Ovary (tissue), 9 donors: ENCODE results near the gene STOML2. TPM values are rescaled to one million over a fixed set of nuclear protein-coding genes. Genes with fewer than 3 reads are reported as not detected.

Experiments
- DNase-seq, 5 donors: peaks; one replicate each; pipeline ENCODE4 v3.0.0-alpha.2; 2019 to 2020
- H3K27ac ChIP-seq, 2 donors: fragments of 200-600 bp; one replicate each; pipeline versions ENCODE4 v1.5.1 to v1.8.0; 2019 to 2022
- H3K27me3 ChIP-seq: fragments of 200-600 bp; one replicate; pipeline ENCODE4 v1.8.0; 2022
- H3K36me3 ChIP-seq: fragments of 200-600 bp; sonication (generic); one replicate; pipeline ENCODE4 v1.5.1; 2019
- H3K4me1 ChIP-seq: one replicate; pipeline ENCODE4 v1.8.1; 2013; ENCODE audit warnings: mild to moderate bottlenecking, moderate library complexity; ENCODE audit not compliant: insufficient read depth
- H3K4me3 ChIP-seq: fragments of 200-600 bp; sonication (generic); one replicate; pipeline ENCODE4 v1.5.1; 2017
- H3K9me3 ChIP-seq, 2 donors: fragments of 200-600 bp in 1 of 2; sonication (generic) in 1 of 2; one replicate each; pipeline versions ENCODE4 v1.5.1 to v1.8.1; 2013 to 2019; ENCODE audit warnings: mild to moderate bottlenecking in 1 of 2, moderate library complexity in 1 of 2
- EP300 ChIP-seq: sonication (generic); formaldehyde crosslinking; IDR thresholded peaks from one replicate; pipeline ENCODE4 v1.6.1; 2017; ENCODE audit warnings: antibody characterized with exemption
- POLR2A ChIP-seq: fragments of 450-650 bp; IDR thresholded peaks from one replicate; pipeline ENCODE4 v1.6.1; 2017; ENCODE audit warnings: antibody characterized with exemption, mild to moderate bottlenecking, moderate library complexity
- WGBS, 3 donors: extraction: QIAGEN DNeasy Blood & Tissue Kit in 1 of 3; methylation state at CpG; one replicate each; pipeline versions ENCODE4 v1.1.5 to v1.1.7; 2013 to 2017; 5-methylcytosine and 5-hydroxymethylcytosine counted together
- intact Hi-C, 4 donors: fragments of 100-400 bp; cut with DNase I; formaldehyde crosslinking; loops; one replicate each; pipeline versions ENCODE4 v1.11.0 to v1.15.1; 2022 to 2023
- polyA plus RNA-seq, 2 donors: library from polyadenylated mRNA; stranded (reverse); fragments of 200-250 nt in 1 of 2; fragments of 350-450 nt in 1 of 2; fragmentation: Illumina TruSeq in 1 of 2; extraction: RNeasy Lipid Tissue Mini Kit (QIAGEN cat#74804) in 1 of 2; gene quantifications; one replicate each; pipeline ENCODE4 v1.2.3, GENCODE V29; 2013 to 2014
- total RNA-seq, 7 donors: library from RNA; depleted of rRNA in 2 of 7; stranded (reverse); fragments of >200 nt in 2 of 7; fragmentation: NEBNext Ultra II Directional in 3 of 7; extraction: Animal tissue kit (Norgen Biotek cat#: 25700) in 3 of 7; gene quantifications; one replicate each; pipeline versions ENCODE4 v1.1.0 to v1.2.4, GENCODE V29; 2016 to 2023
- TF ChIP-seq, protein P1 (sequence below), 3 donors: fragments of 450-650 bp in 2 of 3; fragments of 200-600 bp in 1 of 3; IDR thresholded peaks; one replicate each; pipeline versions ENCODE4 v1.5.1 to v1.8.0; 2016 to 2022; ENCODE audit warnings: antibody characterized with exemption in 3 of 3, mild to moderate bottlenecking in 1 of 3
- donor health status: DM: no; HTN: no; CAD: no; lungs with moderate emphysema.
- donor health status: DM: no; HTN: no; CAD: no.
- donor health status: Bipolar disorder and iron deficiency.
- donor health status: DM: yes; HTN: yes; CAD: no.
- donor health status: DM: no; HTN: no; CAD: no.
- donor health status: DM: yes; HTN: yes; CAD: no.

The STOML2 gene
- total and polyA plus RNA-seq, 9 donors, result 70.1 to 97.7 (median 82.0) TPM

DNA sequence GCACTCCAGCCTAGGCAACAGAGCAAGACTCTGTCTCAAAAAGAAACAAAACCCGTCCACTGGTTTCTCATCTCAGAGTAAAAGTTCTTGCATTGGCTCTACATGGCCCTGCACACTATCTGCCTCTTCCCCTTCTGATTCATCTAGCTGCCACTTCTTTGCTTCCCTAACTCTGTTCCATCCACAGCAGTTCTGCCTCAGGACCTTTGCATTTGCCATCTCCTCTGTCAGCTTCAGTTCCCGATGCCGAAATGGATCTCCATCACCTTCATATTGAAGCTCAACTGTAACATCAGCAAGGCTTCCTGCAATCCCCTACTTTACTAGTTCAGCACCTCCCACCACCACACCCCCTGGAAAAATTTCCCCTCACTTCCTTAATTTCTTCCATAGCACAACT is 5.4 kb downstream of the STOML2 start:
- Histone ChIP-seq H3K9me3 (no peaks in the 10 kb centered on the region), H3K36me3 (no peaks in the 10 kb centered on the region)
- intact Hi-C loops, result loop anchor here in 2 of 4 donors (5.0 kb wide), 1 partner anchor 200 kb away; a partner anchor contains a TSS

DNA sequence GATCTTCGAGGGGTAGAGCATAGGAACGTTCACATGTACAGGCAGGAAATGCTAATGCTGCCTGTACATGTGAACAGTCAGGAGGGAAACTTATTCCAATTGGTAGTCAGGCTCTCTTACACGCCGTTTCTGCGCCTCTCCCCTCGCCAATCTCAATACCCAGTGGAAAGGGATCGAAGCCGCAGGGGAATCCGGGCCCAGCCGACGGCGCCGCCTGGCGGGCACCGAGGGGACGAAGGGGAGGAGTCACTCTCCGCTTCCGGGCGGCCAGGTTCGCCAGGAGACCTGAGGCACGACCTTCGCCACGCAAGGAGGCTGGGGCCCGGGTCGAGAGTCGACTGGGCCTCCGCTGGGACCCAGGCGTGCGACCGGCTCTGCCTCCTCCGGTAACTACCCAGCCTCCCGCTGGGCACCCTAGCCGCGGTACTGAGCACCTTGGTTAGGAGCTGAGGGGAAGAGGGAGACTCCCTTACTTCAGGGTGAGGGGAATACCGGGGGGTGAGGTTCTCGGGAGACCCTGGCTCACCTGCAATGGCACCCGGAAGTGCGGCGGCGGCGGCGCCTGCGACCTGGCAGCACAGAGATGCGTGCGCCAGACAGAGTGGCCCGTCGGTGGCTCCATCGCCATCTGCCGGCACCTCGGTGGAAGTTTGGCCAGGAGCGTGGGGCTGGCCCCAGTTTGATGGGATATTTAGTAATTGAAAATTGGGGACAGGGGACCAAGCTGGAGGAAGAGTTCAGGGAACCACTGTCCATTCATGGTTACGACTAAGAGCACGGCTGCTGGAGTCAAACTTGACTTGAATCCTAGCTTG is 6.7 kb downstream of the STOML2 start, which contains the start of gene PIGO:
PIGO (minus strand) TSS at position 557 of the 815 bp plus-strand sequence. CDS start 1,026 bp downstream, outside the sequence.
- Histone ChIP-seq H3K4me1 (peaks cover 6% of the 10 kb centered on the region), H3K27ac (peak within 1 kb of the TSS; percentile 75 to 92), H3K27me3 (no peaks in the 10 kb centered on the region), H3K4me3 (peak within 1 kb of the TSS; percentile 97), H3K36me3 (no peaks in the 10 kb centered on the region), H3K9me3 (no peaks in the 10 kb centered on the region)
- DNase-seq, result peak; percentile 83 to 92 (median 86)
- TF ChIP-seq, protein P1, sequence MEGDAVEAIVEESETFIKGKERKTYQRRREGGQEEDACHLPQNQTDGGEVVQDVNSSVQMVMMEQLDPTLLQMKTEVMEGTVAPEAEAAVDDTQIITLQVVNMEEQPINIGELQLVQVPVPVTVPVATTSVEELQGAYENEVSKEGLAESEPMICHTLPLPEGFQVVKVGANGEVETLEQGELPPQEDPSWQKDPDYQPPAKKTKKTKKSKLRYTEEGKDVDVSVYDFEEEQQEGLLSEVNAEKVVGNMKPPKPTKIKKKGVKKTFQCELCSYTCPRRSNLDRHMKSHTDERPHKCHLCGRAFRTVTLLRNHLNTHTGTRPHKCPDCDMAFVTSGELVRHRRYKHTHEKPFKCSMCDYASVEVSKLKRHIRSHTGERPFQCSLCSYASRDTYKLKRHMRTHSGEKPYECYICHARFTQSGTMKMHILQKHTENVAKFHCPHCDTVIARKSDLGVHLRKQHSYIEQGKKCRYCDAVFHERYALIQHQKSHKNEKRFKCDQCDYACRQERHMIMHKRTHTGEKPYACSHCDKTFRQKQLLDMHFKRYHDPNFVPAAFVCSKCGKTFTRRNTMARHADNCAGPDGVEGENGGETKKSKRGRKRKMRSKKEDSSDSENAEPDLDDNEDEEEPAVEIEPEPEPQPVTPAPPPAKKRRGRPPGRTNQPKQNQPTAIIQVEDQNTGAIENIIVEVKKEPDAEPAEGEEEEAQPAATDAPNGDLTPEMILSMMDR (IDR thresholded peaks at IDR 0.05), result peak; percentile 75 to 90 (median 76)
- TF ChIP-seq EP300, result no peak
- TF ChIP-seq POLR2A, result peak; percentile 45
- WGBS, 3 donors, result 0 to 1% (median 1%) methylated on average over 53 of the region's 53 CpGs
- intact Hi-C loops, result loop anchor here in 2 of 4 donors (5.0 kb wide), 1 partner anchor 199 kb away; a partner anchor contains a TSS

More for the DNA sequence above, 5.4 kb downstream of the STOML2 start:
- peaks cover 15% of the 10 kb centered on the region for H3K4me1 ChIP-seq
- no peak overlapping the region for H3K27ac ChIP-seq
- H3K27me3 ChIP-seq, result no peaks in the 10 kb centered on the region
- no peak for TF ChIP-seq POLR2A
- TF ChIP-seq, protein P1 (IDR thresholded peaks at IDR 0.05), result no peak
- TF ChIP-seq EP300, result no peak
- WGBS, 3 donors, result 75 to 91% (median 86%) methylated on average over 3 of the region's 3 CpGs
- H3K4me3 ChIP-seq, result no peak overlapping the region
- DNase-seq, result no peak

DNA sequence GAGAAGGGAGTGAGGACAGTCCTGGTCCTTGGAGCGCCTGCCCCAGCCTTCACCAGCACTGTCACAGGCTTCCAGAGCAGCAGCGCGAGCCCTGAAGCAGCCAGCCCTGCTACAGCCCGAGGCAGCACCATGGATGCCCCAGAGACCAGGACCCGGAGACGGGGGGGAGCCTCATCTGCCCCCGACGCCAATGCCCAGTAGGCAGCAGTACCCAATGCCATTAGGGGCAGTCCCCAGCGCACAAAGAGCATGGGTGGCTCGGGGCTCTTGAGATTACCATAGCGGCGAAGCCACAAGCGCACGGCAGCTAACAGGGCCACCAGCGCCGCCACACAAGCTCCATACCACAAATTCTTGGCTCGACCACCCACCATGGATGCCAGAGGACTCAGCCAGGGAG is 11.4 kb downstream of the STOML2 start:
- WGBS, 3 donors, result 89 to 94% (median 89%) methylated on average over 17 of the region's 17 CpGs
- no peak overlapping the region for H3K27ac ChIP-seq

DNA sequence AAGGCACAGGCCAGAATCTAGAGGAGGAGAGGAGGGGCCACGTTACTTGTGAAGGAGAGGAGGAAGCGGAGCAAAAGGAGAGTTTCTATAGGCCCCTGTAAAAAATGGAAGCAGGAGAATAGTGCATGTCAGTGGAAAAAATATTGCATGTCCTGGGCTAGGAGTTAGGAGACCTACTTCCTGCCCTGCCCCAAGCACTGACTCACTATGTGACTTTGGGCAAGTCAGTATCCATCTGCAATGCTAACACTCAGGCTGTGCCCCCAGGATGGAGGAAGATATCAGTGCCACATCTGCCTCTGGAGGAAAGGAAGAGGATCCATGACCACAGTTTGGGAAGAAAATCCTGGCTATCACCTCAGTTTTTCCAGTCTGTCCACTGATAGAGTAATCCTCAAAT is 13.5 kb downstream of the STOML2 start:
- WGBS, 3 donors, result 65 to 93% (median 90%) methylated on average over 2 of the region's 2 CpGs

More for the DNA sequence above, 11.4 kb downstream of the STOML2 start:
- no peak for DNase-seq
- H3K4me1 ChIP-seq, result peaks cover 6% of the 10 kb centered on the region
- TF ChIP-seq, protein P1 (IDR thresholded peaks at IDR 0.05), result no peak
- TF ChIP-seq EP300 (no peak), POLR2A (no peak)
- no peaks in the 10 kb centered on the region for H3K36me3 ChIP-seq
- H3K27me3 ChIP-seq, result no peaks in the 10 kb centered on the region
- H3K4me3 ChIP-seq, result no peak overlapping the region
- H3K9me3 ChIP-seq, result no peaks in the 10 kb centered on the region
- intact Hi-C loops, result no loop called here

More for the DNA sequence above, 13.5 kb downstream of the STOML2 start:
- no peaks in the 10 kb centered on the region for H3K27me3 ChIP-seq
- no peak for TF ChIP-seq POLR2A
- TF ChIP-seq, protein P1 (IDR thresholded peaks at IDR 0.05), result no peak
- H3K27ac ChIP-seq, result no peak overlapping the region
- no peaks in the 10 kb centered on the region for H3K36me3 ChIP-seq
- no peak for DNase-seq
- no peak overlapping the region for H3K4me3 ChIP-seq
- no peaks in the 10 kb centered on the region for H3K4me1 ChIP-seq
- intact Hi-C loops, result no loop called here
- H3K9me3 ChIP-seq, result no peaks in the 10 kb centered on the region
